ENCODE data around the gene AMOTL1.
"Not testable (repeated sequence)": the region's sequence is repeated elsewhere in the genome, so short reads cannot be mapped to it uniquely, and the experiment has no call there.

DNA sequence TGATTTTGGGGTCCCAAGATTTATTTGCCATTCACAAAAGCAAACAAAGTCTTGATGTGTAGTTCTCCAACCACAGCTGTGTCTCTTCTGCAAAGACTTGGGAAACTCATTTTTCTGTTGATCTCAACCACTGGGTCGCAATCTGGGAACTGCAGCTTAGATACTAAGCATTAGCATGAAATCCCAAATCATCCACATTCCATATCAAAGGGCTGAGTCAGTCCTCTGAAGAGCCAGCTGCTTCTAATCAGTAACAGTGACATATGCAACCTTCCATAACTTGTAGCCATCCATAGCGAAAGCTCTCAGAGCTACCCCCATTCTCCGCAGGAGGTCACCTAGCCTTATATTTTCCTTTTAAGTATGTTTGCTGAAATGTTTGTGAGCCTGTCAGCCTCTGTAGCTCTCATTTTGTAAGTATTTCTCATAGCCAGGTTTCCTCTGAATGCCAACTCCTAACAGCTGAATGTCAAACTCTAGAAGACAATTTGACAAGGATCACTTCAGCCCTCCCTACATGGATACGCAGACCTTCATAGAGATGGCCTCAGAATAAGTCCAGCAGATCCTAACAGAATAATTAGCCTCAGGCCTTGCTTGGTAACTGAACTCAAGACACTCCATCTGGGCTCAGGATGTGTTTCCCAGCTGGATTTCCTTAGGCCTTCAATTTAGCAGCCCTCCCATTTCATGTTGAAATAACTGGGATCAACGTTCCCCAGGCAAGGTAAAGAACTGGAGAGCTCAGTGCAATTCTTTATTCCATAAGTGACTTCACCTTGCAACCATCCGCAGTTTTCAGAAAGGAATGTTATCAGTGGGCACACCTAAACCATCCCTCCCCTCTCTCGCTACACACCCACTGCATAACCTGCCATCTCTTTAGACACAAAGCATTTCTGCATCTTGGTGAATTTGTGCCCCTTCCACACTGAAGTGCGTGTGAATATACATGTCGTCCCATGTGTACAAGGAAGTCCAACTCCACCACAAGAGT lies 44.9 kb downstream of the AMOTL1 start:
- TF ChIP-seq, protein P1, sequence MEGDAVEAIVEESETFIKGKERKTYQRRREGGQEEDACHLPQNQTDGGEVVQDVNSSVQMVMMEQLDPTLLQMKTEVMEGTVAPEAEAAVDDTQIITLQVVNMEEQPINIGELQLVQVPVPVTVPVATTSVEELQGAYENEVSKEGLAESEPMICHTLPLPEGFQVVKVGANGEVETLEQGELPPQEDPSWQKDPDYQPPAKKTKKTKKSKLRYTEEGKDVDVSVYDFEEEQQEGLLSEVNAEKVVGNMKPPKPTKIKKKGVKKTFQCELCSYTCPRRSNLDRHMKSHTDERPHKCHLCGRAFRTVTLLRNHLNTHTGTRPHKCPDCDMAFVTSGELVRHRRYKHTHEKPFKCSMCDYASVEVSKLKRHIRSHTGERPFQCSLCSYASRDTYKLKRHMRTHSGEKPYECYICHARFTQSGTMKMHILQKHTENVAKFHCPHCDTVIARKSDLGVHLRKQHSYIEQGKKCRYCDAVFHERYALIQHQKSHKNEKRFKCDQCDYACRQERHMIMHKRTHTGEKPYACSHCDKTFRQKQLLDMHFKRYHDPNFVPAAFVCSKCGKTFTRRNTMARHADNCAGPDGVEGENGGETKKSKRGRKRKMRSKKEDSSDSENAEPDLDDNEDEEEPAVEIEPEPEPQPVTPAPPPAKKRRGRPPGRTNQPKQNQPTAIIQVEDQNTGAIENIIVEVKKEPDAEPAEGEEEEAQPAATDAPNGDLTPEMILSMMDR (conservative IDR thresholded peaks at IDR 0.05 in 1 of 2, IDR thresholded peaks at IDR 0.05 in 1 of 2; ENCODE audit: extremely low read depth in 1 of 2, insufficient read depth in 1 of 2, low read depth in 1 of 2, low read length in 2 of 2): not testable (repeated sequence)
- TF ChIP-seq EZH2 (IDR thresholded peaks at IDR 0.05; ENCODE audit: borderline replicate concordance, low read length): not testable (repeated sequence)
